22Rv1 (cell line): ENCODE results near the gene VMP1.

Experiments
- ZFX ChIP-seq: fragments of 450-650 bp; IDR thresholded peaks from 2 replicates; pipeline ENCODE4 v1.6.1; 2017; ENCODE audit warnings: antibody characterized with exemption, borderline replicate concordance
- TF ChIP-seq, protein P1 (sequence below): fragments of 450-650 bp; IDR thresholded peaks from 2 replicates; pipeline ENCODE4 v1.5.1; 2017; ENCODE audit warnings: mild to moderate bottlenecking

DNA sequence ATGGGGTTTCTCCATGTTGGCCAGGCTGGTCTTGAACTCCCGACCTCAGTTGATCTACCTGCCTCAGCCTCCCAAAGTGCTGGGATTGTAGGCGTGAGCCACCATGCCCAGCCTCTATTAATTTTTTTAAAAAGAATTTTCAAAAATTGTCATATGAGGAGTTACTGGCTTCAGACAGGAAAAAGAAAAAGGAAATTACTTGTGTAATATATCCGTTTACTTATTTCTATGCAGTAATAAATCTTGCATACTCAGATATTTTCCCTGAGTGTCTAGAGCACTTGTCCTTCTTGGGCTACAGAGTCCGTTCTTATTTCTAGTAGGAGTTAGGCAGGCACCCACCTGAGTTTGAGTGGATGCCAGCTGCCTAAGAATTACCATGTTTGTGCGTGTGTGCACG lies 85.8 kb downstream of the VMP1 start:
- TF ChIP-seq, protein P1, sequence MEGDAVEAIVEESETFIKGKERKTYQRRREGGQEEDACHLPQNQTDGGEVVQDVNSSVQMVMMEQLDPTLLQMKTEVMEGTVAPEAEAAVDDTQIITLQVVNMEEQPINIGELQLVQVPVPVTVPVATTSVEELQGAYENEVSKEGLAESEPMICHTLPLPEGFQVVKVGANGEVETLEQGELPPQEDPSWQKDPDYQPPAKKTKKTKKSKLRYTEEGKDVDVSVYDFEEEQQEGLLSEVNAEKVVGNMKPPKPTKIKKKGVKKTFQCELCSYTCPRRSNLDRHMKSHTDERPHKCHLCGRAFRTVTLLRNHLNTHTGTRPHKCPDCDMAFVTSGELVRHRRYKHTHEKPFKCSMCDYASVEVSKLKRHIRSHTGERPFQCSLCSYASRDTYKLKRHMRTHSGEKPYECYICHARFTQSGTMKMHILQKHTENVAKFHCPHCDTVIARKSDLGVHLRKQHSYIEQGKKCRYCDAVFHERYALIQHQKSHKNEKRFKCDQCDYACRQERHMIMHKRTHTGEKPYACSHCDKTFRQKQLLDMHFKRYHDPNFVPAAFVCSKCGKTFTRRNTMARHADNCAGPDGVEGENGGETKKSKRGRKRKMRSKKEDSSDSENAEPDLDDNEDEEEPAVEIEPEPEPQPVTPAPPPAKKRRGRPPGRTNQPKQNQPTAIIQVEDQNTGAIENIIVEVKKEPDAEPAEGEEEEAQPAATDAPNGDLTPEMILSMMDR = no peak
- TF ChIP-seq ZFX = no peak
